GM12864 (cell line): Measurements from ENCODE around the gene TMEM35B.

Experiments
- DNase-seq: peaks from one replicate; pipeline ENCODE4 v3.0.0-alpha.2; 2011; ENCODE audit warnings: low read depth
- H3K4me3 ChIP-seq: 2 replicates; pipeline ENCODE4 v1.5.1; 2011; ENCODE audit warnings: mild to moderate bottlenecking, low read depth, low read length, control low read depth
- TF ChIP-seq, protein P1 (sequence below): IDR thresholded peaks from 2 replicates; pipeline ENCODE4 v1.5.1; 2011; ENCODE audit warnings: low read depth, mild to moderate bottlenecking, moderate library complexity, low read length, control low read depth, inconsistent platforms; ENCODE audit errors: missing control alignments

The TMEM35B gene

GRCh38 chr1:35016406-35016805 is 31.3 kb upstream of the TMEM35B start:
- no peak overlapping the region for H3K4me3 ChIP-seq
- TF ChIP-seq, protein P1, sequence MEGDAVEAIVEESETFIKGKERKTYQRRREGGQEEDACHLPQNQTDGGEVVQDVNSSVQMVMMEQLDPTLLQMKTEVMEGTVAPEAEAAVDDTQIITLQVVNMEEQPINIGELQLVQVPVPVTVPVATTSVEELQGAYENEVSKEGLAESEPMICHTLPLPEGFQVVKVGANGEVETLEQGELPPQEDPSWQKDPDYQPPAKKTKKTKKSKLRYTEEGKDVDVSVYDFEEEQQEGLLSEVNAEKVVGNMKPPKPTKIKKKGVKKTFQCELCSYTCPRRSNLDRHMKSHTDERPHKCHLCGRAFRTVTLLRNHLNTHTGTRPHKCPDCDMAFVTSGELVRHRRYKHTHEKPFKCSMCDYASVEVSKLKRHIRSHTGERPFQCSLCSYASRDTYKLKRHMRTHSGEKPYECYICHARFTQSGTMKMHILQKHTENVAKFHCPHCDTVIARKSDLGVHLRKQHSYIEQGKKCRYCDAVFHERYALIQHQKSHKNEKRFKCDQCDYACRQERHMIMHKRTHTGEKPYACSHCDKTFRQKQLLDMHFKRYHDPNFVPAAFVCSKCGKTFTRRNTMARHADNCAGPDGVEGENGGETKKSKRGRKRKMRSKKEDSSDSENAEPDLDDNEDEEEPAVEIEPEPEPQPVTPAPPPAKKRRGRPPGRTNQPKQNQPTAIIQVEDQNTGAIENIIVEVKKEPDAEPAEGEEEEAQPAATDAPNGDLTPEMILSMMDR: no peak

DNA sequence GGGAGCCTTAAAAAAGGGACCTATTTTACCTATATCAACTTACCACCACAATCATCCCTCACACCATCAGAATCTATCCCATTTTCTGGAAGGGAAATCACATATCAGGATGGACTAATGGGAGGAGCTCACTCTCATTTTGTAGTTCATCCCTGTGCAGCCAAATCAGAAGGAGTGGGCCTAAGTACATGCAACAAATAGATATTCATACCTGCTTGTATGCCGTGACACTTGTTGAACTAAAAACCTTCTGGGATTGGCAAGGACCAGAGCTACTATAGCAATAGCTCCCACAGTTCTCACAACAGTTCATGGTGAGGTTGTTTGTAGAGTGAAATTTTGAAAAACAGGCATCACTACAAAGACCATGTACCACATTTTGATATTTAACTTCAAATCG is 29.3 kb upstream of the TMEM35B start:
- TF ChIP-seq, protein P1: no peak
- no peak overlapping the region for H3K4me3 ChIP-seq
- no peak for DNase-seq

More at GRCh38 chr1:35016406-35016805, 31.3 kb upstream of the TMEM35B start:
- DNase-seq: no peak

DNA sequence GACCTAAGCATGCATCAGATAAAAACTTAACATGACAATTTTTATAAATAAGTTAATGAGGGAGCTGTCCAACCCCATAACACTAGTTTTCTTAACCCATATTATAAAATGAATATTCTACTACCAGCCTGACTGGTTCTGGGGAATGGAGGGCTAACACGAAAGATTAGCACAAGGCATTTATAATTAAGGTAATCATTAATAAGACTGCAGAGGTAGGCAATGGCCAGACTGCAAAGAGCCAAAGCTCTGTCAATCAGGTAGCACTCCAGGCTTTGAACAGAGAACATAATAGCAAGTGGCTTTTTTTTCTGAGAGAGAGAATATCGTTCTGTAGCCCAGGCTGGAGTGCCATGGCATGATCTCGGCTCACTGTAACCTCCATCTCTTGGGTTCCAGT is 20.6 kb upstream of the TMEM35B start:
- TF ChIP-seq, protein P1: no peak
- no peak overlapping the region for H3K4me3 ChIP-seq
- DNase-seq: no peak

GRCh38 chr1:35001743-35002142 is 16.6 kb upstream of the TMEM35B start:
- no peak overlapping the region for H3K4me3 ChIP-seq
- TF ChIP-seq, protein P1: no peak
- no peak for DNase-seq

- no peak for DNase-seq
- no peak overlapping the region for H3K4me3 ChIP-seq
- TF ChIP-seq, protein P1: no peak
Measured at GRCh38 chr1:34994878-34995277, 9.7 kb upstream of the TMEM35B start.

- DNase-seq: no peak
- TF ChIP-seq, protein P1: no peak
- no peak overlapping the region for H3K4me3 ChIP-seq
Measured at GRCh38 chr1:34988581-34988980, 3.4 kb upstream of the TMEM35B start.

DNA sequence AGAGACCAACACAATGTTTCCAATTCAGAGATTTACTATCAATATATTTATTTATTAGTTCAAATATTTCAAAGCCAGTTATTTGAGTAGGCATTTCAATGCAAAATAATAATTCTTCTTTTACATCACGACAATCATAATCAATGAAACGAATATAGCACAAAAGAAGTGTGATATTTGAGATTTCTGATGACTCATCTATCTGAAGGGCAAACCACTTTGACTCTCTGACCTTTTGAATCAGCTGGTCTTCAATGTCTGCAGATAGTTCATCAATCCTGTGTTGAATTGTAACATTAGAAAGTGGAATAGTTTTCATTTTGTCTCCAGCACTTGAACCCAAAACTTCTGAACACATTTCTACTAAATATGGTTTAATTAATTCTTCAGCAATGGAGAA is 3.0 kb upstream of the TMEM35B start:
- TF ChIP-seq, protein P1: no peak
- no peak for DNase-seq
- H3K4me3 ChIP-seq: no peak overlapping the region
